Uterus (tissue), 4 donors: ENCODE measurements around the gene LSAMP. TPM values are rescaled to one million over a fixed set of nuclear protein-coding genes. Genes with fewer than 3 reads are reported as not detected.

Experiments used
- DNase-seq, 2 donors: peaks; one replicate each; pipeline ENCODE4 v3.0.0-alpha.2; 2019 to 2020
- H3K27ac ChIP-seq, 2 donors: fragments of 200-600 bp; sonication (generic); 1 replicate in 1 of 2; 2 replicates in 1 of 2; pipeline ENCODE4 v1.5.1; 2016 to 2018
- H3K27me3 ChIP-seq, 2 donors: fragments of 200-600 bp; sonication (generic); one replicate each; pipeline ENCODE4 v1.5.1; 2018 to 2019; ENCODE audit warnings: control low read depth in 1 of 2
- H3K36me3 ChIP-seq, 2 donors: fragments of 200-600 bp; sonication (generic); one replicate each; pipeline ENCODE4 v1.5.1; 2019; ENCODE audit warnings: control low read depth in 1 of 2
- H3K4me1 ChIP-seq, 2 donors: fragments of 200-600 bp; sonication (generic); one replicate each; pipeline ENCODE4 v1.5.1; 2018 to 2019; ENCODE audit warnings: control low read depth in 1 of 2
- H3K4me3 ChIP-seq, 2 donors: fragments of 200-600 bp; sonication (generic); 1 replicate in 1 of 2; 2 replicates in 1 of 2; pipeline ENCODE4 v1.5.1; 2018 to 2019; ENCODE audit warnings: mild to moderate bottlenecking in 1 of 2
- H3K9me3 ChIP-seq, 2 donors: fragments of 200-600 bp; sonication (generic); one replicate each; pipeline ENCODE4 v1.5.1; 2019; ENCODE audit warnings: control low read depth in 1 of 2
- POLR2A ChIP-seq, 2 donors: fragments of 450-650 bp; IDR thresholded peaks; one replicate each; pipeline ENCODE4 v1.6.1; 2016; ENCODE audit warnings: antibody characterized with exemption in 2 of 2, mild to moderate bottlenecking in 1 of 2, moderate library complexity in 1 of 2
- intact Hi-C: fragments of 100-400 bp; cut with DNase I; formaldehyde crosslinking; loops from one replicate; pipeline ENCODE4 v1.15.1; 2023; ENCODE audit warnings: low total_unique reads
- total RNA-seq, 4 donors: library from RNA; depleted of rRNA in 3 of 4; stranded (reverse); fragments of >200 nt in 3 of 4; gene quantifications; one replicate each; pipeline versions ENCODE4 v1.1.0 to v1.2.4, GENCODE V29; 2014 to 2023
- TF ChIP-seq, protein P1 (sequence below), 4 experiments: fragments of 200-600 bp in 2 of 4; fragments of 450-650 bp in 2 of 4; sonication (generic) in 2 of 4; IDR thresholded peaks; one replicate each; pipeline ENCODE4 v1.5.1; 2016 to 2019; ENCODE audit warnings: antibody characterized with exemption in 4 of 4, mild to moderate bottlenecking in 2 of 4, moderate library complexity in 1 of 4
- donor health status: DM: yes; HTN: yes; CAD: no.

Gene LSAMP
- total RNA-seq, 4 donors from 2014 or later: 0.26 to 25.8 (median 1.8) TPM

DNA sequence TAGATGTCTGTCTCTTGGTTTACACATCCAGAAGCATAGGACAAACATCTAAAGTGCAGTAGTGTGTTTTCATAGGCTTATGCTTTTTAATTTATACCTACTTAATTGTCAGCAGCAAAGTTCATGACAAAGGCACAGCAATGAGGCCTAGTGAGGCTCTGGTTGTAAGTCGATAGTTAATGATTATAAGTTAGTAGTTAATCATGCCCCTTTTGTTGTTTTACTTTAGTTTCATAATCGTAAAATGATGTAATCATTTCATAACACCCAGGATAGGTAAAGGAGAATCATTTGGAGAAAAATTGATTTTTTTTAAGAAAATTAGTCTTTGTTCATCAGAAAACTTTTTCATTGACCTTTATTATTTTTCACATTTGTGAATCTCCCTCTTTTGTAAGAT is 351.9 kb downstream of the LSAMP start:
- no peaks in the 10 kb centered on the region for H3K4me1 ChIP-seq
- intact Hi-C loops: no loop called here
- H3K36me3 ChIP-seq: no peaks in the 10 kb centered on the region
- no peak overlapping the region for H3K4me3 ChIP-seq
- DNase-seq: no peak
- H3K9me3 ChIP-seq: no peaks in the 10 kb centered on the region
- H3K27ac ChIP-seq: no peak overlapping the region
- TF ChIP-seq, protein P1, sequence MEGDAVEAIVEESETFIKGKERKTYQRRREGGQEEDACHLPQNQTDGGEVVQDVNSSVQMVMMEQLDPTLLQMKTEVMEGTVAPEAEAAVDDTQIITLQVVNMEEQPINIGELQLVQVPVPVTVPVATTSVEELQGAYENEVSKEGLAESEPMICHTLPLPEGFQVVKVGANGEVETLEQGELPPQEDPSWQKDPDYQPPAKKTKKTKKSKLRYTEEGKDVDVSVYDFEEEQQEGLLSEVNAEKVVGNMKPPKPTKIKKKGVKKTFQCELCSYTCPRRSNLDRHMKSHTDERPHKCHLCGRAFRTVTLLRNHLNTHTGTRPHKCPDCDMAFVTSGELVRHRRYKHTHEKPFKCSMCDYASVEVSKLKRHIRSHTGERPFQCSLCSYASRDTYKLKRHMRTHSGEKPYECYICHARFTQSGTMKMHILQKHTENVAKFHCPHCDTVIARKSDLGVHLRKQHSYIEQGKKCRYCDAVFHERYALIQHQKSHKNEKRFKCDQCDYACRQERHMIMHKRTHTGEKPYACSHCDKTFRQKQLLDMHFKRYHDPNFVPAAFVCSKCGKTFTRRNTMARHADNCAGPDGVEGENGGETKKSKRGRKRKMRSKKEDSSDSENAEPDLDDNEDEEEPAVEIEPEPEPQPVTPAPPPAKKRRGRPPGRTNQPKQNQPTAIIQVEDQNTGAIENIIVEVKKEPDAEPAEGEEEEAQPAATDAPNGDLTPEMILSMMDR (IDR thresholded peaks at IDR 0.05): no peak
- no peak for TF ChIP-seq POLR2A (IDR thresholded peaks at IDR 0.05)
- H3K27me3 ChIP-seq: no peaks in the 10 kb centered on the region

GRCh38 chr3:116087426-116087825 is 357.9 kb downstream of the LSAMP start:
- TF ChIP-seq, protein P1 (IDR thresholded peaks at IDR 0.05): no peak
- no peak for TF ChIP-seq POLR2A (IDR thresholded peaks at IDR 0.05)
- no peak for DNase-seq
- intact Hi-C loops: no loop called here
- Histone ChIP-seq H3K27me3 (no peaks in the 10 kb centered on the region), H3K9me3 (no peaks in the 10 kb centered on the region), H3K36me3 (no peaks in the 10 kb centered on the region), H3K4me1 (no peaks in the 10 kb centered on the region), H3K4me3 (no peak overlapping the region), H3K27ac (no peak overlapping the region)

- Histone ChIP-seq H3K9me3 (no peaks in the 10 kb centered on the region), H3K27me3 (no peaks in the 10 kb centered on the region), H3K27ac (no peak overlapping the region), H3K36me3 (no peaks in the 10 kb centered on the region), H3K4me1 (no peaks in the 10 kb centered on the region), H3K4me3 (no peak overlapping the region)
- no peak for DNase-seq
- intact Hi-C loops: no loop called here
- no peak for TF ChIP-seq POLR2A (IDR thresholded peaks at IDR 0.05)
- TF ChIP-seq, protein P1 (IDR thresholded peaks at IDR 0.05): no peak
Observed at GRCh38 chr3:116084999-116085791, 360.1 kb downstream of the LSAMP start.

DNA sequence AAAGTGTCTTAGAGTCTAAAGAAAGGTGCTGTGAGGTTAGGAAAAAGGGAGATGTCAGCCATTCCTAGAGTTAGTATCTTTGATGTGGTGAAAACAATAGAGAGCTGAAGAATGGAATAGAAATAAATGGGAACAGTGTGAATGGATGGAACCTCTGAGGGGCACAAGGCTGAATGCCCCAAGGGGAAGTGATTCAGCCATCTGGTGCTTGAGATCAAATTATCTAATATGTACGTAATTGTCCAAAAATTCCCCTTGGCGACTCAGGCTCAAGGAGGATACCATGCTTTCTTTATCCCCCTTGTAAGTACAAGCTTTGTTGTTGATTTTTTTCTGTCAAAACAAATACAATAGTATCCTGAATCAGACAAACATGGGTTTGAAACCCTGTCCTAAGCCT is 361.6 kb downstream of the LSAMP start:
- TF ChIP-seq, protein P1 (IDR thresholded peaks at IDR 0.05): no peak
- no peak for TF ChIP-seq POLR2A (IDR thresholded peaks at IDR 0.05)
- no peaks in the 10 kb centered on the region for H3K27me3 ChIP-seq
- intact Hi-C loops: no loop called here
- H3K9me3 ChIP-seq: no peaks in the 10 kb centered on the region
- H3K4me1 ChIP-seq: no peaks in the 10 kb centered on the region
- no peaks in the 10 kb centered on the region for H3K36me3 ChIP-seq
- DNase-seq: no peak
- H3K4me3 ChIP-seq: no peak overlapping the region
- H3K27ac ChIP-seq: no peak overlapping the region

DNA sequence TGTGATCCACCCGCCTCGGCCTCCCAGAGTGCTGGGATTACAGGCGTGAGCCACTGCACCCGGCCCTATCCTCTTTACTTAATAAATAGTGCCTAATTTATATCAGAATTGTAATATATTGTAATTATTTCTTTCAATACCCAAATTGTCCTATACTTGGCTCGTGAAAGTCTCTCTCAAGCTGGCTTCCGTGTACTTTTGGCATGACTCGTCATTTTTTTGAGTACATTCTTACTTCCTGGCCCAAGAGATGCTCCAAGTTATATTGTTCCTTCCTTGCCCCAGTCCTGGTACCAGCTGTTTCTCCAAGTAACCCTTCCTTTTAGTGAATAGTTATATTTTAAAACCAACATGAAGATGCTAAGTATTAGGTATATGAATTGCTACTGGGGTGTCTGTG is 366.7 kb downstream of the LSAMP start:
- TF ChIP-seq, protein P1 (IDR thresholded peaks at IDR 0.05): no peak
- no peak for TF ChIP-seq POLR2A (IDR thresholded peaks at IDR 0.05)
- intact Hi-C loops: no loop called here
- Histone ChIP-seq H3K36me3 (no peaks in the 10 kb centered on the region), H3K4me3 (no peak overlapping the region), H3K9me3 (no peaks in the 10 kb centered on the region), H3K27ac (no peak overlapping the region), H3K4me1 (no peaks in the 10 kb centered on the region), H3K27me3 (no peaks in the 10 kb centered on the region)
- no peak for DNase-seq
